ENCODE measurements around the gene ANXA2R.

Gene ANXA2R

GRCh38 chr5:43008363-43009153 is 31.6 kb downstream of the ANXA2R start:
- H3K4me3 ChIP-seq (ENCODE audit: low read depth, low read length): peak overlapping the region; percentile 67
- no peak for TF ChIP-seq CTCF (IDR thresholded peaks at IDR 0.05; ENCODE audit: low read depth, low read length)

GRCh38 chr5:43007911-43008362 is 32.2 kb downstream of the ANXA2R start:
- TF ChIP-seq CTCF (IDR thresholded peaks at IDR 0.05; ENCODE audit: low read depth, low read length): no peak

GRCh38 chr5:43007246-43007910 is 32.7 kb downstream of the ANXA2R start:
- no peak for TF ChIP-seq CTCF (IDR thresholded peaks at IDR 0.05; ENCODE audit: low read depth, low read length)
- H3K4me3 ChIP-seq (ENCODE audit: low read depth, low read length): peak overlapping the region; percentile 67

More at GRCh38 chr5:43007911-43008362, 32.2 kb downstream of the ANXA2R start:
- H3K4me3 ChIP-seq (ENCODE audit: low read depth, low read length): peak overlapping the region; percentile 67

GRCh38 chr5:43006424-43007202 is 33.5 kb downstream of the ANXA2R start:
- no peak for TF ChIP-seq CTCF (IDR thresholded peaks at IDR 0.05; ENCODE audit: low read depth, low read length)
- peak overlapping the region; percentile 67 for H3K4me3 ChIP-seq (ENCODE audit: low read depth, low read length)

- H3K4me3 ChIP-seq (ENCODE audit: low read depth, low read length): no peak overlapping the region
- no peak for TF ChIP-seq CTCF (IDR thresholded peaks at IDR 0.05; ENCODE audit: low read depth, low read length)
These were observed 35.1 kb downstream of the ANXA2R start for GRCh38 chr5:43005031-43005430.

GRCh38 chr5:43001748-43002147 is 38.4 kb downstream of the ANXA2R start:
- no peak for TF ChIP-seq CTCF (IDR thresholded peaks at IDR 0.05; ENCODE audit: low read depth, low read length)
- H3K4me3 ChIP-seq (ENCODE audit: low read depth, low read length): no peak overlapping the region

Measured in WI38 (cell line).